DMS53 treated with DMSO at 0.1 percent for 48 hours (cell line): ENCODE data around the gene EIF4H.
"Not testable (repeated sequence)": the region's sequence is repeated elsewhere in the genome, so short reads cannot be mapped to it uniquely, and the experiment has no call there.

Experiments used
- DNase-seq: peaks from one replicate; lab custom pipeline; 2025; ENCODE audit not compliant: unreplicated experiment; lab: John Stamatoyannopoulos, UW

EIF4H gene

GRCh38 chr7:74197449-74198124 lies 23.4 kb downstream of the EIF4H start:
- DNase-seq, result no peak

DNA sequence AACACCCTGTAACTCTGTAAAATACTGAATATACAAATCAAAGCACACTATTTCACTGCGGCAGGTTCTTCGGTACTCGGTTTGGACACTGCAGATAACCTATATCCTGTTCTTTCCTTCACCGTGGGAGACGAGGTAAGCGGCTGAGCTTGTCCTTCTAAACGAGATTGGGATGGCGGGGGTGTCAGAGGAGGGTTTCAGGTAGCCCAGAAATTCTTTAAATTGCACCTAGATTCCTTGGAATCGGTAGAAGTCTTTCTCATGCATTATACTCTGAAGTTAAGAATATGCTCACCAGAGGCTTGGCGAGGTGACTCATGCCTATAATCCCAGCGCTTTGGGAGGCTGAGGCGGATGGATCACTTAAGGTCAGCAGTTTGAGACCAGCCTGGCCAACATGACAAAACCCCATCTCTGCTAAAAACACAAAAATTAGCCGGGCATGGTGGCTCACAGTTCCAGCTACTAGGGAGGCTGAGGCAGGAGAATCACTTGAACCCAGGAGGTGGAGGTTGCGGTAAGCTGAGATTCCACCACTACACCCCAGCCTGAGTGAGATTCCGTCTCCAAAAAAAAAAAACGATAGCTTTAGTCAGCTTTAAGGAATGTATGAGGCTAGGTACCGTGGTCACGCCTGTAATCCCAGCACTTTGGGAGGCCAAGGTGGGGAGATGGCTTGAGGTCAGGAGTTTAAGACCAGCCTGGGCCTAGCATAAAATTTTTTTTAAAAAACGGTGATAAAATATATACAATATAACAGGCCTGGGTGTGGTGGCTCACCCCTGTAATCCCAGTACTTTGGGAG lies 25.6 kb downstream of the EIF4H start:
- no peak for DNase-seq

DNA sequence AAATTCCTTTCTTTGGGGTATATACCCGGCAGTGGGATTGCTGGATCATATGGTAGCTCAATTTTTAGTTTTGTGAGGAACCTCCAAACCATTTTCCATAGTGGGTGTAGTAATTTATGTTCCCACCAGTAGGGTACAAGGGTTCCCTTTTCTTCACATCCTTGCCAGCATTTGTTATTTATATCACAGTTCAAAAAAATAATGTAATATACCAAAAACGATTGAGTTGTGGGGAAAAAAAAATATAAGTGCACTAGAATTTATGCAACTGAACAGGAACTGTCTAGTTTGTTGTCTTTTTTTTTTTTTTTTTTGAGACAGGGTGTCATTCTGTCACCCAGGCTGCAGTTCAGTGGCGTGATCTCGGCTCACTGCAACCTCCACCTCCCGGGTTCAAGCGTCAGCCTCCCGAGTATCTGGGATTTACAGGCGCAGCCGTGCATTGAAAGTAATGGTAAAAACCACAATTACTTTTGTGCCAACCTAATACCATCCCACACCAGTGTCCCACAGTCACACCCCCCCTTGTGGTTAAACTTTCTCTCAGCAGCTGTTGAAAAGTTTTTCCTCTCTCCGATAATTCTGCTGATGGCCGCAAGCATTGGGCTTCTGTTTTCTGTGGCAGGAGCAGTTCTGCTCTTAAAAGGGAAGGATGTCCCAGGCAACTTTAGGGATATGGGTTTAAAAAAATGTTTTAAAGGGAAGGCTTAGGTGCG lies 28.8 kb downstream of the EIF4H start:
- peak; percentile 20 for DNase-seq

DNA sequence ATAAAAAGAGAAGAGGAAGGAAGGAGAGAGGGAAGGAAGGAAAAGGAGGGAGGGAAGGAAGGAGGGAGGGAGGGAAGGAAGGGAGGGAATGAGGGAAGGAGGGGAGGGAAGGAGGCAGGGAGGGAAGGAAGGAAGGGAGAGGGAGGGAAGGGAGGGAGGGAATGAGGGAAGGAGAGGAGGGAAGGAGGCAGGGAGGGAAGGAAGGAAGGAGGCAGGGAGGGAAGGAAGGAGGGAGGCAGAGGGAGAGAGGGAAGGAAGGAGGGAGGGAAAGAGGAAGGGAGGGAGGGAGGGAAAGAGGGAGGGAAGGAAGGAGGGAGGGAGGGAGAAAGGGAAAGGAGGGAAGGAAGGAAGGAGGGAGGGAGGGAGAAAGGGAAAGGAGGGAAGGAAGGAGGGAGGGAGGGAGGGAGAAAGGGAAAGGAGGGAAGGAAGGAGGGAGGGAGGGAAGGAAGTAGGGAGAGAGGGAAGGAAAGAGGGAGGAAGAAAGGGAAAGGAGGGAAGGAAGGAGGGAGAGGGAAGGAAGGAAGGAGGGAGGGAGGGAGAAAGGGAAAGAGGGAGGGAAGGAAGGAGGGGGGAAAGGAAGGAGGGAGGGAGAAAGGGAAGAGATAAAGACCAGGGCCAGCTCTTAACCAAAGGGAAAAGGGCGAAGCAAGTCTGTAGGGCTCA lies 29.9 kb downstream of the EIF4H start:
- DNase-seq, result no peak

- DNase-seq, result not testable (repeated sequence)
Observed at GRCh38 chr7:74206052-74206451, 31.9 kb downstream of the EIF4H start.

DNA sequence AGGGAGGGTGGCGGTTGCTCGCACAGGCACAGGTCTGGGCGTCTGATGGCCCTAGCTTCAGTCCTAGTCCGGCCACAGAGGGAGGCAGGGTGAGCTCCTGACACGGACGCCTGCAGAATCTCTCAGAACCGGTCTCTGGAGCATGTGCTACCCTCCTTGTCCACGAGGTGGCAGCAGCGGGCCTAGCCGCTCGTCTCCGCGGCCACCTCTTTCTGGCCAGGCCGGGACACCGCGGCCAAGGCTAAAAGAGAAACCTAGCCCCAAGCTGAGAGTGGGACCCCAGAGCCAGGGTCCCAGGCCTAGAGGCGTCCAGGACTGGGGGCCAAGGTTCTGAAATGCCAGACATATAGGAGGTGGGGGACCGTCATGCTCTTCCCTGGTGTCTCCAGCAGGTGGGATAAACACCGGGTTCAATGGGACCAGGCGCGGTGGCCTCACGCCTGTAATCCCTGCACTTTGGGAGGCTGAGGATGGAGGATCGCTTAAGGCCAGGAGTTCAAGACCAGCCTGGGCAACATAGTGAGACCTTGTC lies 32.5 kb downstream of the EIF4H start:
- DNase-seq, result peak; percentile 90

DNA sequence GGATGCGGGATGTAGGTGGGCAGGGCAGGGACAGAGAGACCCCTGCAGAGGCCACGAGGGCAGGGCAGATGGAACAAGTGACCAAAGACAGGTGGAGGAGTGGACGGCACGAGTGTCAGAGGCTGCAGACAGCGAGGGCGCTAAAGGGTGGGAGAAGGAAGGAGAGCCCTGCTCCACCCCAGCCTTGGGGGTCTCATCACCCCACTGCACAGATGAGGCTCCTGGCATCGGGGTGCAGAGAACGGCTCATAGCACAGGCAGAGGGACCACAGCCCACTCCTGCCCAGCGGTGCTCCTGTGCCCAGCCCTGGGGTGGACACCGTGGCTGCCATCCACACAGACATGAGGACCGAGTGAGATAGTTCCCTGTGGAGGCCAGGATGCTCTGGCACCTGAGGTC lies 33.4 kb downstream of the EIF4H start:
- DNase-seq, result no peak

GRCh38 chr7:74208241-74208640 lies 34.1 kb downstream of the EIF4H start:
- not testable (repeated sequence) for DNase-seq

GRCh38 chr7:74212661-74213060 lies 38.5 kb downstream of the EIF4H start:
- DNase-seq, result no peak

- no peak for DNase-seq
Observed at GRCh38 chr7:74214816-74215630, 40.9 kb downstream of the EIF4H start.

DNA sequence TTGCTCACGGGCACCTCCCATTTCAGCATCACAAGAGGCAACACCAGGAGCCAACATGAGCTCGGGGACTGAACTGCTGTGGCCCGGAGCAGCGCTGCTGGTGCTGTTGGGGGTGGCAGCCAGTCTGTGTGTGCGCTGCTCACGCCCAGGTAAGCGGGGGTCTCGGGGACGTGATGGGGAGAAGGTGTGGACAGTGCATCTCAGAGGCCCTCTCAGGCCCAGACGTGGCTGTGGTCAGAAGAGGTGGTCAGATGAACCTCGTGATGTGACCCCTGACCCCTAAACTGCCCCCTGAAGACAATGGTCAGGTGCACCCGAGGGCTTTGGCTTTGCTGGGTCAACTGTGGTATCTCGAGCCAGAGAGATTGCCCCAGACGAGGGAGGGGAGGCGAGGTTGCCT lies 41.8 kb downstream of the EIF4H start:
- no peak for DNase-seq

DNA sequence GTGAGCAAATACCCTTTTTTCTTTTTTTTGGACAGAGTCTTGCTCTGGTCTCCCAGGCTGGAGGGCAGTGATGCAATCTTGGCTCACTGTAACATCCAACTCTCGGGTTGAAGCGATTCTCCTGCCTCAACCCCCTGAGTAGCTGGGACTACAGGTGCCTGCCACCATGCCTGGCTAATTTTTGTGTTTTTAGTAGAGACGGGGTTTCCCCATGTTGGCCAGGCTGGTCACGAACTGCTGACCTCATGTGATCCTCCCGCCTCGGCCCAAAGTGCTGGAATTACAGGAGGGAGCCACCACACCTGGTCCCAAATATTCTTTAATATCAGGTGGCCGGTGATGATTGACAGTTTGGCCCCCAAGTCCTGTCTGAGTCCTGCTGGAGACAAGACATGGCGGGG lies 42.2 kb downstream of the EIF4H start:
- DNase-seq, result no peak

GRCh38 chr7:74217455-74218342 lies 43.5 kb downstream of the EIF4H start:
- DNase-seq, result no peak

DNA sequence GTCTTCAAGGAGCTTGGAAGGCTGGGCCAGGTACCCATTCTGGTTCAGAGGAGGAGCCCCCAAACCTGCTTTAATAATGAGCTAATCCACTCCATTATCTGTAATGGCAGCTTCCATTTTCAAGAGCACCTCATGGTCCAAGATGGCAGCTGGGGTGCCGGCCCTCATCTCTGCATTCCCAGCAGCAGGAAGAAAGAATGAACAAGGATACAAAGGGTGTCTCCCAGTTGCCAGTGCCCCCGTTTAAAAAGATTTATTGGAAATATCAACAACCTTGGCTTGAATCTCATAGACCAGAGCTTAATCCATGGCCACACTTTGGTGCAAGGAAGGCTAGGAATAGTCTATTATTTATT lies 44.2 kb downstream of the EIF4H start:
- DNase-seq, result no peak

DNA sequence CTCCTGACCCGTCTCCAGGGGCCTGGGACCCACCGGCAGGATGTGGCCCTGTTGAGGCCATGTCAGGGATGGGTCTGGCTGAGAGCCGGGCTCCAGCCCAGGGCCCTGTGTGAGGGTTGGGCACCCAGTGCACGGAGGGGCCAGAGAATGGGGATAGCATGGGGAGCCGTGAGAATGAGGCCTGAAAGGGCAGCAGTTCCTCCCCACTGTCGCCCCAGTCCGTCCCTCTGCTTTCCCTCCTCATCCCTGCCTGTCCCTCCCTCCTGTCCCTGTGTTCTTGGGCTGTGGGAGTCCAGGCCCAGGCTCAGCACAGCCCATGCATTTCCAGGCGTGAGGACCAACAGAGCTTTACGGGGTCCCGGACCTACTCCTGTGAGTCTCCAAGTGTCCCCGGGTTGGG lies 45.3 kb downstream of the EIF4H start:
- no peak for DNase-seq

GRCh38 chr7:74220229-74220628 lies 46.1 kb downstream of the EIF4H start:
- DNase-seq, result no peak

- DNase-seq, result no peak
Observed at GRCh38 chr7:74221713-74222112, 47.6 kb downstream of the EIF4H start.

DNA sequence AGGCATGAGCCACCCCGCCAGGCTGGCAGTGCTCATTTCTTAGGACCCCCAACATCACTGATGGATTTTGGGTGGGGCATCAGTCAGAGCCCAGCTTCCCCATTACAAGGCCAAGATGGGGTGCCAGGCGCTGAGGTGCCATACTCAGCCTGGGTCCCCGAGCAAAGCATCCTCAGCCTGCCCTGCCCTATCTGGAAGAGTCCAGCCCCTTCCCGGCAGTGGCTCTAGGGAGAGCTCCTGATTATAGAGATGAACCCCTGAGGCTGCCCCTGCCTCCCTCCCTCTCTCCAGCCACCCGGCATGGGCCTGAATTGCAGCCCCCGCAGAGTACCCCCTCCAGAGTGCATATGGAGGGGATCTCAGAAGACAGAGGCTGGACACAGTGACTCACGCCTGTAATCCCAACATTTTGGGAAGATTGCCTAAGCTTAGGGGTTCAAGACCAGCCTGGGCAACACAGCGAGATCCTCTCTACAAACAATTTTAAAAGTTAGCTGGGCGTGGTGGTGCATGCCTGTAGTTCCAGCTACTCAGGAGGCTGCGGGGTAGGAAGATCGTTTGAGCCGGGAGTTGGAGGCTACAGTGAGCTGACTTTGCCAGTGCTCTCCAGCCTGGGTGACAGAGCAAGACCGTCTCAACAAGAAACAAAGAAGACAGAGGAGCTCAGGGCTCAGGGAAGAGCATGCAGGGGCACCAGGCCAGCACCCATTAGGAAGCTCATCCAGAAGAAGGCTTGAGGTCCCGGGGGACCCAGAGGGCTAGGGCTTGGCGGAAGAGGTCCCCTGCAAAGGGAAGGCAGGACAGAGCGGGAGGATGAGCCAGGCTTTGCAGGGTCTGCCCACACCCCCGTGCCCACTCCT lies 48.9 kb downstream of the EIF4H start:
- no peak for DNase-seq
